ENCODE measurements around the gene FOXC1. TPM values are rescaled to one million over a fixed set of nuclear protein-coding genes. Genes with fewer than 3 reads are reported as not detected.

FOXC1 gene
- 5.3 and 6.2 TPM in 2 replicates for total RNA-seq

DNA sequence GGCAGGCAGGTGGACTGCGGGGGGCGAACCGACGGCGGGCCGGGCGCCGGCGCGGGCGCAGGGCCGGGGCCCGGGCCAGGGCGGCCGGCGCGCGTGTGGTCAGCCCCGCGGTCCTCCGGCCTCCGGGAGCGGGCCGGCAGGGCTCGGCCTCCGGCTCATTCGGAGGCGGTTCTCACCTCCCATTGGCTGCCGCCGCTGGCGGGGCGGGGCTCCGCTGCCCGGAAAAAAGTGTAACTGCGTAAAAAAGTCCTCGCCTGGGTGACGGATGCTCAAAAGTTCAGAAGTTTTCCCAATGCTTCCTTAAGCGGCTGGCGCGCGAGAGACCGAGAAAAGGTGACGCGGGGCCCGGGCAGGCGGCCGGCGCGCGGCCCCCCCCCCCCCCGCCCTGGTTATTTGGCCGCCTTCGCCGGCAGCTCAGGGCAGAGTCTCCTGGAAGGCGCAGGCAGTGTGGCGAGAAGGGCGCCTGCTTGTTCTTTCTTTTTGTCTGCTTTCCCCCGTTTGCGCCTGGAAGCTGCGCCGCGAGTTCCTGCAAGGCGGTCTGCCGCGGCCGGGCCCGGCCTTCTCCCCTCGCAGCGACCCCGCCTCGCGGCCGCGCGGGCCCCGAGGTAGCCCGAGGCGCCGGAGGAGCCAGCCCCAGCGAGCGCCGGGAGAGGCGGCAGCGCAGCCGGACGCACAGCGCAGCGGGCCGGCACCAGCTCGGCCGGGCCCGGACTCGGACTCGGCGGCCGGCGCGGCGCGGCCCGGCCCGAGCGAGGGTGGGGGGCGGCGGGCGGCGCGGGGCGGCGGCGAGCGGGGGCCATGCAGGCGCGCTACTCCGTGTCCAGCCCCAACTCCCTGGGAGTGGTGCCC is at the start of gene FOXC1:
Gene FOXC1 (plus strand): TSS at position 268 of the 849 bp plus-strand sequence. CDS start 531 bp downstream, at position 799.

Other genes starting within 250 kb of the FOXC1 start
- not detected in 2 replicates for gene FOXF2, start 220.3 kb upstream of the FOXC1 start, total RNA-seq